ENCODE results near the gene PNMA8B.
"Not testable (repeated sequence)": the region's sequence is repeated elsewhere in the genome, so short reads cannot be mapped to it uniquely, and the experiment has no call there.

Gene PNMA8B

DNA sequence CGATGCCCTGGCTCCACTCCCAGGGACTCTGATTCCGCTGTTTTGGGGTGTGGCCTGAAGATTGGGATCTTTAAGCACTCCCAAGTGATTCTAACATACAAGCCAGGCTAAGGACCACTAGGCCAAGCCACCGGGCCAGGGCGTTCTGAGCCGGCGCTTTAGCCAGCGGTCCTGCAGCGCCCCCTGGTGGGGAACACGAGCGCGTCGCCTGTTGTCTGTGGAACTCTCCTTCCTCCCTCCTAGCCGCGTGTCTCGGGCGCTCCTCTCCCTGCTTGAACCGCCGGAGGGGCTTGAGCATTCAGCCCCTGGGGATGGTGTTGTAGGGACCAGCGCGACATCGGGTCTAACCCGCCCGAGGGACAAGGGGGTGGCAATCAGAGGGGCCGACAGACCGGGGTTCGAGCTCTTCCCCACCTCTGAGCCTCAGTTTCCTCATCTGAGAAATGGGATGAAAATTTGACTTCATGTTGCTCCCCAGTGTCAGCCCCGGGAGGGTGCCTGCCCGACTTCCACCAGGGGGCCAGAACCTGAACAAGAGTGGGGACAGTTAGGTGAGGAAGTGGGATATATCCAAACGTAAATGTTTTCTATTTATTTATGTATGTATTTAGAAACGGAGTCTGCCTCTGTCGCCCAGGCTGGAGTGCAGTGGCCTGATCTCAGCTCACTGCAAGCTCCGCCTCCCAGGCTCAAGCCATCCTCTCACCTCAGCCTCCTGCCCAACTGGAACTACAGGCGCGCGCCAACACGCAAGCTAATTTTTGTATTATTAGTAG lies 18.0 kb upstream of the PNMA8B start:
- peak; percentile 89 for DNase-seq

DNA sequence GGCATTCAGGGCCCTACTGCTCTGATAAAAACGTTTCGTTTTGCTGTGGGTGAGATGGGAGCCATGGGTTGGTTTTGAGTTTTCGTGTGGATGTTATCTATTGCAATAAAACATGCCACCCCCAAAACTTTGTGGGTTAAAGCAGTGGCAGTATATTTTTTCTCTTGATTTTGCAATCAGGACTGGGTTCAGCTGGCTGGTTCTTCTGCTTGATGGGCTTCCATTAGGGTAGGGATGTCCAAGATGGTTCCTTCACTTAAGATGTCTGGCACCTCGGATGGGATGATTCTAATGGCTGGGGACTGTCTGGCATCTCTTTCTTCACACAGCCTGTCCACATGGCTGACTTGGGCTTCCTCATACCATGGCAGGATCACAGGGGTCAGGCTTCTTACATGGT lies 15.6 kb upstream of the PNMA8B start:
- DNase-seq = no peak

DNA sequence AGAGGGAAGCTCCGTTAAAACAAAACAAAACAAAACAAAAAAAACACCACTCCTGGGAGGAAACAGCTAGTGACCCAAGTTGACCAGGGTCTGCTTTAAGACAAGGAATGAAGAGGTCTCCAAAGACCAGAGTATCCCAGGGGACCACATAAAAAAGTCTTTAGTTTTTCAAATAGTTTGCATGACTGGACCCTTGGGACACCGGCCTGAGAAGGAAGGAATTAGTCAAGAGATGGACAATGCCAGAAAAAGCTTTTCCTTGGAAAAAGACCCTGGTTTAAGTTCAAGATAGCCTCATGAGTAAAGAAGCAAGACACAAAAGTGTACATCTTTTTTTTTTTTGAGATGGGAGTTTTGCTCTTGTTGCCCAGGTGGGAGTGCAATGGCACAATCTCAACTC lies 12.5 kb upstream of the PNMA8B start:
- no peak for DNase-seq

DNA sequence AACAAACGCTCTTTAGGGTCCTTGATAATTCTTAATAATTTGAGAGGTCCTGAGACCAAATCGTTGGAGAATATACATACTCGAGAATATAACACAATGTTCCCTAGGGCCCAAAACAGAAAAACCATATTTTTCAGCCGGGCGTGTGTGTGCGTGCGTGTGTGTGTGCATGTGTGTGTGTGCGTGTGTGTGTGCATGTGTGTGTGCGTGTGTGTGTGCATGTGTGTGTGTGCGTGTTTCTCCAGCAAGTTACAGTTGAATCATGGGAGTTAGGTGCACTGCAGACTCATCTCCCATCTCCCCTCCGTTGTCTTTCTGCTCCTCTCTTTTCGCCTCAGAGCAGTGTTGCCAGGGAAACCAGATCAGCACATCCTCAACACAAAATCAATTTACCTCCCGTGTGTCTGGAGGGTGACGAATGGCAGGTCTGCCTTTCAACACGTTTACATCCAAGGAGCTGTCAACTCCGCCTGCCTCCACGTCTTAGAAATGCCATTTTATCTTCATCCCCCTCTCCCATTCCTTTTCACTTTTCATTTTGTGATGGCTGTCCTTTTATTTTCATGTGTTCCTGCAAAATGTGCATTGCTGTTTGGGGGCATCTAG lies 8.3 kb upstream of the PNMA8B start:
- no peak for DNase-seq

DNA sequence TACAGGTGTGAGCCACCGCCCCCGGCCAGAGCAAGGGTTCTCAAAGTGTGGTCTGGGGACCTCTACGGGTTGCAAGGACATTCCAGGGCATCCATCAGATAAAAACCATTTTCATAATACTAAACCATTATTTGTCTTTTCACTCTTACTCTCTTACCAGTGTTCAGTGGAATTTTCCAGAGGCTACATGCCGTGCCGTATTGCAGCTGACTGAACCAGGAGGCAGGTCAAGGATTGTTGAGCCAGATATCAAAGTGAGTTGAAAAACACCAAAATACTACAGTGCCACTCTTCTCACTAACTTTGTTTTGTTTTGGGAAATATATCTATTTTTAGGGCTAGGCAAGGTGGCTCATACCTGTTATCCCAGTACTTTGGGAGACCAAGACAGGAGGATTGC lies 7.2 kb upstream of the PNMA8B start:
- DNase-seq = no peak

DNA sequence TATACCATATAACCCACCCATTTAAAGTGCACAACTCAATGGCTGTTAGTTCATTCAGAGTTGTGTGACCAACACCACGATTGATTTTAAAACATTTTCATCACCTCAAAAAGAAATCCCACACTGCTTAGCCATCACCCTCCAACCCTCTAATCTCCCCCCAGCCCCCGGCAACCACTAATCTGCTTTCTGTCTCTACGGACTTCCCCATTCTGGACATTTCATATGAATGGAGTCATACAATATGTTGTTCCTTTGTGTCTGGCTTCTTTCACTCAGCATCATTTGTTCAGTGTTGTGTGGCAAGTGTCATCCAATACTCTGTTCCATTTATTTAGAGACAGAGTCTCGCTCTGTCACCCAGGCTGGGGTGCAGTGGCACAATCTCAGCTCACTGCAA lies 4.0 kb upstream of the PNMA8B start:
- no peak for DNase-seq

DNA sequence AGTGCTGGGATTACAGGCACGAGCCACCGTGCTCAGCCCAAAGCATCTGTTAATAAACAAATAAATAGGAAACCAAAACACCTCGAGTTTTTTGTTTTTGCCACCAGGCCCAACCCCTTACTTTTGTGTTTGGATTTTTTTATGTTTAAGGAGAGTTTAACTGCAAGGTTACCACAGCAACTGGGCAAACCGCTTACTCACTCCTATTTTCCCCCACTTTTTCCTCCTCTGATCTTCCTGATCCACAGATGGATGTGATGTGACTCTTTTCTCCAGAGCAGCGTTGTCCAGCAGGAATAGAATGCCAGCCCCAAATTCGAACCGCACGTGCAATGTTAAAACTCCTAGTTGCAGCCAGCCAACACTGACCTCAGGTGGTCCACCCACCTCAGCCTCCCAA lies 2.1 kb upstream of the PNMA8B start:
- no peak for DNase-seq

DNA sequence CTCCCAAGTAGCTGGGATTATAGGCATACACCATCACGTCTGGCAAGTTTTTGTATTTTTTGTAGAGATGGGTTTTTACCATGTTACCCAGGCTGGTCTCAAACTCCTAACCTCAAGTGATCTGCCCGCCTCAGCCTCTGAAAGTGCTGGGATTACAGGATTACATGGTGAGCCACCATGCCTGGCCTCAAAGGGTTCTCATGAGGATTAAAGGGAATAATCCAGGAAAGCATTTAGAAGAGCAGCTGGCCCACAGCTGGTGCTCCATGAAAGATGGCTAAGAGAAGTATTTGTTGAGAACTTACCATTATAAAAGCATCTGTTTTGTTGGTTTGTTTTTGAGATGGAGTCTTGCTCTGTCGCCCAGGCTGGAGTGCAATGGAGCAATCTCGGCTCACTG lies 1.2 kb upstream of the PNMA8B start:
- not testable (repeated sequence) for DNase-seq

DNA sequence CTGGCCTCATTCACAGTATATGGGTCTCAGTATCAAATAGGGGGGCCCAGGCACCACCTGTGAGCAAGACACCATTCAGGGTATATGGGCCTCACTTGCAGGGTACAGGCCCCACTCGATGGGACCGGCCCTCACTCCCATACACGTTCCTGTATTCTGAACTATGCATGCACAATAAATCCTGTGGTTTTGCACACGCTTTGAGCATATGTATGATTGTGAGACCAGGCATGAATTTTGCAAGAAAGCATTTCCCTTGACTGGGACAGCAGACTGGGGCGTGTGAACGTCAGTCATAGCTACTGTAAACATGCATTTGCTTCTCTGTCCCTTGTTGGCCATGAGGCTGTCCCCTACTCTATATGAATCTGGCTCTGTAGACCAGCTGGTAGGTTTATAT lies 637 bp upstream of the PNMA8B start:
- no peak for DNase-seq

DNA sequence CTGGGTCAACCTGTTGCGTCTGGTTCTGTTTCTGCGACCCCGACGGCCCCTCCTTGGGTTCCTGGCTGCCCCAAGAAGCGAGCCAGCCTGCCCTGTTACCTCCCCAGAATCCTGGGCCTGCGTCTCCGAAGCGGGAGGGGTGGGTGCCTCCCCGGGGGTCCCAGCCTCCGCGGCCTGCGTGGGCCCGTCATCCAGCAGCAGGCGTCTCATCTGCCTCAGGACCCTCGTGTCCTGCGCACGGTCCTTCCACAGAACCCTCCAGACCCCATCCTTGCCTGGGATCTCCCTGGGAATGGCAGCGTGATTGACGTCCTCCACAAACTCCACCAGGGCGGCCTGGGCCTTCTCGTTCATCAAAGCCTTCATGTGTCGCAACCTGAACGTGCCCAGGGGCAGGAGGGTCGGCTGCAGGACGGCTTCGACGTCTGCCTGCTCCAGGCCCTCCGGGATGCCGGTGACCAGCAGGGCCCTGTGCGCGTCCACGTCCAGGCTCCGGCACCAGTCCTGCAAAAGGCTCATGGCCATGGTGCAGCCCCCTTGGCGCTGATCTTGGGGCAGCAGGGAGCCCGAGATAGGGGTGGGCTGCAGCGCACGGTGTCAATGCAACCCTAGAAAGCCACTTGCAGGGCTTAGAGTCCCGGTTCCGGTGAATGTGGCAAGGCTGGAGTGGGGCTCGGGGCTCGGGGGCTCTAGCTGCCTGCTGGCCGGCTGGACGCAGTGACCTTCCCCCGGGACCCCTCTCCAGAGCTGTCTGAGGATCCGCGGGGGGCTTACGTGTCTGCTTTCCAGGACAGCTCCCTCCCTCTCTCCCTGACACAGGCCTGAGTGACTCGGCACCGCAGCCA lies 504 bp downstream of the PNMA8B start:
- peak; percentile 69 for DNase-seq

DNA sequence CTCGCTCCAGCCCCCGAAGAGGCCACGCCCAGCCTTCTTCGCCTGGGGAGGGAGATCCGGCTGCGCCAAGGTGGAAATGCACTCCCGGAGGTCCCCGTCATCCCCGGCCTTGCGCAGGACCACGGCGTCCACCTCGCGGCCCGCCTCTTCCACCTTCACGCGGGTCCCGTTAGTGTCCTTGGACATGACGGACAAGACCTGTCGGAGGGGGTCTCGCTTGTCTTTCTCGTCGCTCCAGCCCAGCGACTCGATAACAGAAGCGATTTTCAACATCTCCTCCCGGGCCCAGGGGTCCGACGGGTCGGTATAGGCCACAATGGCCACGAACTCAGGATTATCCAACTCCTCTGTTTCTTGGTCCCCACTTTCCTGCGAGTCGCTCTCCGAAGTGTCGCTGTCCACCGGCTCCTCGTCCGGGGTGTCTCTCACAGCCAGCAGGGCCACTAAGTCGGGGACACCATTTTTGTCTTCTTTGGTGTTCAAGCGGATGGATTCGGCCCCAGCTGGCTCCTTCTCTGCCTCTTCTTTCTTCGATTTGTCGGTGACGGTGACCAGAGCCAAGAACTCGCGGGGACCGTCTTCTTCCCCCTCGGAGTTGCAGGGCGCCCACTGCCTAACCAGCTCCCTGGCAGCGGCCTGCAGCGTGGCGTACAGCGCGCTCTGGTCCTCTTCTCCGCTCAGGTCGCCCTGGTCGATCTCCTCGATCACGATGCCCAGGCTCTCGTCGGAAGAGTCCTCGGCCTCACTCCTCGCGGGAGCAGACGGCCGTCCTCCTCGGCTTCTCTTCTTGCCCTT lies 1.3 kb downstream of the PNMA8B start:
- no peak for DNase-seq

DNA sequence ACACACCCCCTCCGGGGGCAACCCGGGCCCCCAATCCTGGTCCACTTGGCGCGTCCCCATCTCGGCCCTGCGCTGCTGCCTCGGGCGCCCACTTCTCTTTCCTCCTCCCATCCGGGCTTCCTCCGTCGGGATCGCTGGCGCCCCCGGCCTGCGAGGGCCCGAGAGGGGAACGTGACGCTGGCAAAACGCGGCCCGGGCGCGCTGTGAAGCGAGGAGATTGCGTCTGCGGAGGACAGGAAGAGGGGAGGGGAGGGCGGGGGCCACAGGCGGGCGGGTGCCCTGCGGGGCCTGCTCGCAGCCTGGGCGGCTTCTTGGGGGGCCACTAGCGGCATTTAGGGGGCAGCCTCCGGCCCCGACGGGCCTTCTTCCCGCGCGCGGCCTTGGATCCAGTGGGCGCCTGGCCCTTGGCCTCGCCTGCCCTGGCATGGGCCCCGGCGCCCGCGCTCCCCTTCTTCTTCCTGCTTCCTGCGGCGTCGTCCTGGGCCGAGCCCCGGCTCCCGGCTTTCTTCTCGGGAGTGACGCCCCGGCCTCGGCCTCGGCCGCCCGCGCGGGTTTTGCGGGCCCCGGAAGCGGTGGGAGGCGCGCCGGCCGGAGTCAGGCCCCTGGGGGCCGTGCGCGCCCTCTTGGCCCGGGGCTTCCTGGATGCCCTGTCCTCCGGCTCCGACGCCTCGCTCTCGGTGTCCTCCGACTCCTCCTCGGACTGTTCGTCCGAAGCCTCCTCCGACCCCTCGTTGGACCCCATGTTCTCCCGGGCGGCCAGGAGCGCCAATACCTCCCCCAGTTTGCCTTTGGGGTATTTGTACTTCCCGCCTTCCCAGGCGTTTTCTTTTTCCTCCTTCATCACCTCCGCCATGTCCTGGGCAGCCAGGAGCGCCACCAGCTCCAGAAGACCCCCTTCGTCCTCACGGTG lies 2.2 kb downstream of the PNMA8B start:
- DNase-seq = peak; percentile 69

DNA sequence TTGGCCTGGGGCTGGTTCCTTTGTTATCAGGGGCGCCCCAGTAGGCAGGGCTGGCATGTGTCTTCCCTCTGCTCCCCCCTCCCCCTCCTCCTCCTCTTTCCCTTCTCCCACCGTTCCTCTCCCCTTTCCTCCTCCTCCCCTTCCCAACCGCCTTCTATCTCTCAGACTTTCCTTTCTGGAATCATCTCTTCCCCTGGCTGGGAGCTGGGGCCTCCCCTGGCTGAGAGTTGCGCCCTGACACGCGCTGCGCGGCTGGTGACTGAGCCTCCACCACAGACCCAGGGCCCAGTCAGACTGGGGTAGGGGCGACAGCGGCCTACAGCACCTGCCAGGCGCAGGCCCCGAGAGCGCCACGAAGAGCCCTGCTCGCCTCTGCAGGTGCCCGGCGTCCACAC lies 2.8 kb downstream of the PNMA8B start:
- DNase-seq = no peak

DNA sequence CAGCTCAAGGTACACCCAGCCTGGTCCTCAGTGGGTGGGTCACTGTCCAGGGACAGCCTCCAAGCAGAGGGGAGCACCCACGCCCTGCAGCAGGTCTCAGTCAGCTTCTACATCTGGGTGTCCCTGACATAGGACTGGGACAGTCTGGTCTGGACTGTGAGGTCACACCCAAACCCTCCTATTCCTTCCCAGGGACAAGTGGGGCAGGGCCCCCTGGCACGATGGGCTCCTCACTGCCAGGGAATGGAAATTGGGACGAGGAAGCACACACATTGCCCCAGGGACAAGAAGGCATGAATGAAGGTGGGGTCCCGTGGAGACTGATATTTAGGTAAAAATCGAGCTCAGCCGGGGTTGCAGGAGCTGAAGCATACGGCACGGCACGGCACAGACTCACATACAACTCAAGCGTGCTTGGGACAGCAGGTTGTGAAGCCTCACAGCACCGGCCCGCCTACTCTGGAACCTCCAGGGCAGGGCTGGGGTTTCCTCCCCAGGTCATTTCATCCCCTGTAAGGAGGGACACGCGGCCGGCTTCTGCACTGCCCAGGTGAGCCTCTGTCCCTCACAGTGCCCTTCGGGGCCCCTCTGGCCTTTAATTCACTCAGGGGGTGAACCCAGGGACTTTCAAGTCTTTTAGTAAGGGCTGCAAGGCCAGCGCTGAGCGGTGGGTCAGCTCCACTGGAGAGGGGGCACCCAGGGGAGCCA lies 3.5 kb downstream of the PNMA8B start:
- no peak for DNase-seq

DNA sequence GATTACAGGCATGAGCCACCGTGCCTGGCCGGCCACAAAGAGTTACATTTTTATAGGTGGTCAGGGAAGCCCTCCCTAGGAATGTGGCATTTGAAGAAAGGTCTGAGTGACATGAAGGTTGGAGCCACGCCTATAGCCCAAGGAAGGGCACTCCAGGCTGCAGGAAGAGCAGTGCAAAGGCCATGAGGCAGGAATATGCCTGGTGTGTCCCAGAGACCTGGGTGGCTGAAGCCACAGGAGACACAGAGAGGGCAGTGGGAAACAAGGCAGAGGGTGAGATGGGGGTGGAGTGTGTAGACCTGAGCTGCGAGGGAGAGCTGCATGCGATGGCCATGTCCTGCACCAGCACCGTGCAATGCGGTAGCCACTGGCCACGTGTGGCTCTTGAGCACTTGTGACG lies 4.9 kb downstream of the PNMA8B start:
- no peak for DNase-seq

DNA sequence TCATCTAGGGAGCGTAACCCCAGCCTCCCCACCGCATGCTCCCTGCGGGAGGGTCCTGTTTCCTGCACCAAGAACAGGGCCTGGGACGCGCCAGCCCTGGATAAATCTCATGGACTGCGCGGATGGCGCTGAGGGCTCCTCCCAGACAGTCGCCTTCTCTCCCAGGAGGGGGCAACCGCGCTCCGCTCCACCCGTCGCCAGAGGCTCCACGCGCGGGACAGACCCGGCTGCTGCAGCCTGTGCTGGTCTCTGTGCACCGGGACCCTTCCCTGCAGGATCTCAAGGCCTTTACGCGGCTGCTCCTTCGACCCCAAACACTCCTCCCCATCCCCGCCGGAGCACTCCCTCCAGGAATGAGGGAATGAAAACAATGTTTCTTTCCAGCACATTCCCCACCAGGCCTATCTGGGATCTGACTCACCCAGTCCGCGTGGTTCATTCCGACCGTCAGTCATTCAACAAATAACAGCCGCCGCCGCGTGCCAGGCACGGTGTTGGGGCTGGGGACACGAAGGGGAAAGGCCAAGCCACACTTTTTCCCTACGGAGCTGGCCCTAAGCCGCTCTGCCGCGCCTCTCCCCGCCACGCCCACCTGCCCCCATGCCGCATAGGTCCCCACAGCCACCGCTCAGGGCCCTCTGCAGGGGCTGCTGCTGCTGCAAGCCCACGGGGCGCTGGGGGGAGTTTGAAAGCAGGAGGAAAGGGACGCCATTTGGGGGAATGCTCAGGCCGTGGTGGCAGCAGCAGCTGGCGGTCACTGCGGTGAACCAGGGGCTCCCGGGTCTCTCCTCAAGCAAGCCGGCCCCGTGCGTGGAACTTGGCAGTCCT lies 6.0 kb downstream of the PNMA8B start:
- peak; percentile 86 for DNase-seq

DNA sequence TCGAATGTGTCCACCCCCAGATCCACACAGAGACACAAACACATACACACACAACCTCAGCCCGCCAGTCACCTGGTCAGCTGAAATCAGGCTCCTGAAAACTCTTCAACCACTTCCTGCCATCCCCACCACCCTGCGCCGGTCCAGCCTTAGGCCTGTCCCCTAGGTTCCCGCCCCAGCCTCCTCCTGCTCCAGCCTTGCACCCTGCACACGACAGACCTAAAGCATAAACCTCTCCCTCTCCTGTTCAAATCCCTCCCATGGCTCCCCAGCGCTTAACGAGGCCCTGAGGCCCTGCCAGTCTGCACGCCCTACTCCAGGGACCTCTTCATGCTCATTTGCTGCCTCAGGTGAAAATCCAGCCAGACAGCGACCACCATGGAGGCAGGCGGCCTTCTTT lies 7.1 kb downstream of the PNMA8B start:
- DNase-seq = no peak

DNA sequence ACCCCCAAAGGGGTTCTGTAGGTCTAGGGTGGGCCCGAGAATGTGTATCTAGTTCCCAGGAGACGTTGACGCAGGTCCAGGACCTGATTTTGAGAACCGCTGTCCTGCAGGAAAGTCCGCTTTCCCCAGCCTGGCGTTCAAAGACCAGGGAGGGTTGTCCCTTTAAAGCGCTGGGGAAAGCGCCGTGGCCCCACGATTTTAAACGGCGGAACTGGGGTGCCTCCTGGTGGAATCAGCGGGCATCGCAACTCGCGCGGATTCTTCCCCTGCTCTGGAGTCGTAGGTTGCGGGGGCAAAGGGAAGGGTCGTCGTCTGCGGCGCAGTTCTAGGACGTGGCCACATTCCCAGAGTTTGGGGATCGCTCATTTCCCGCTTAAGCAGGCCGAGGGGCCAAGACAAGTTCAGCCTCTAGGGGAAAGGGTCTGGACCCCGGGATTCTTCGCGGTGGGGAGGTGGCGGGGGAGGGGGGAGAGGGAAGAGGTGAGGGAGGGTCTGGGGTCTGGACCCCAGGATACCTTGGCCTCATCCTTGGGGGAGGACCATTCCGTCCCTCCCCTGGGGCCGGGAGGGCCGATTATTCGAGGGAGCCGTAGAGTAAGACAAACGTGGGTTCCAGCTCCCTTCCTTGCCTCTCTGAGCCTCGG lies 7.7 kb downstream of the PNMA8B start:
- DNase-seq = peak; percentile 87

DNA sequence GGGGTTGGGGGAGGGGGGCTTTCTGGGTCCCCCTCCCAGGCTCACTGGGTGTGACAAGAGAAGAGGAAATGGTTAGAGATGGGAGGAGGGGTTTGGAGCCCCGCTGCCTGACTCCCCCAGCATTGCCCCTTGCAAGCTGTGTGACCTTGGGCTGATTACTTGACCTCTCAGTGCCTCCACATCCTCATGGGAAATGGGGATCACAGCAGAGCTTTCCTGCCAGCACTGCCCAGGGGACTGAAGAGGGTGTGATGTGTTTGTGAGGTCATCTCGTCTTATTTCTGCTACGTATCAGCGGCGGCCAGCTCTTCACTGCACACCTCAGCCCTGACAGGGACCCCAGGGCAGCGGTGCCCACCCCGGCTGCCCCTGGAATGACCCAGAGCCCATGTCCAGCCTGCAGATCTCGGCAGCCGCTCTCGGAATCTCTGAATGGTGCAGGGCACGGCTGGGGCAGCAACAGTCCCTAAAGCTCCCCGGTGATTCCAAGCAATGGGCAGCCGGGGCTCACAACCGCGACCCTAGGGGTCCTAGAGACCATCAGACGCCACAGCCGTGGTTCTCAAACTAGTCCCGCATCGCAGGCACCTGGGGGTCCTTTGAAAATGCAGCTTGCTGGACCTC lies 8.4 kb downstream of the PNMA8B start:
- no peak for DNase-seq
